Astrocyte (in vitro differentiated cells and primary cell): Measurements from ENCODE around the gene KCNG3.

Experiments
- CTCF ChIP-seq: IDR thresholded peaks from 2 replicates; pipeline ENCODE4 v1.5.1; 2011; ENCODE audit warnings: low read depth, mild to moderate bottlenecking, inconsistent platforms, low read length, moderate library complexity; ENCODE audit not compliant: insufficient read depth
- EZH2 ChIP-seq: IDR thresholded peaks from 2 replicates; pipeline ENCODE4 v1.6.1; 2012; ENCODE audit warnings: mild to moderate bottlenecking, low read length, inconsistent platforms; ENCODE audit not compliant: insufficient read depth

GRCh38 chr2:42495611-42496010 lies 1.8 kb upstream of the KCNG3 start:
- TF ChIP-seq CTCF (no peak), EZH2 (no peak)
